ENCODE data around the gene CYSLTR2.

CYSLTR2 gene

DNA sequence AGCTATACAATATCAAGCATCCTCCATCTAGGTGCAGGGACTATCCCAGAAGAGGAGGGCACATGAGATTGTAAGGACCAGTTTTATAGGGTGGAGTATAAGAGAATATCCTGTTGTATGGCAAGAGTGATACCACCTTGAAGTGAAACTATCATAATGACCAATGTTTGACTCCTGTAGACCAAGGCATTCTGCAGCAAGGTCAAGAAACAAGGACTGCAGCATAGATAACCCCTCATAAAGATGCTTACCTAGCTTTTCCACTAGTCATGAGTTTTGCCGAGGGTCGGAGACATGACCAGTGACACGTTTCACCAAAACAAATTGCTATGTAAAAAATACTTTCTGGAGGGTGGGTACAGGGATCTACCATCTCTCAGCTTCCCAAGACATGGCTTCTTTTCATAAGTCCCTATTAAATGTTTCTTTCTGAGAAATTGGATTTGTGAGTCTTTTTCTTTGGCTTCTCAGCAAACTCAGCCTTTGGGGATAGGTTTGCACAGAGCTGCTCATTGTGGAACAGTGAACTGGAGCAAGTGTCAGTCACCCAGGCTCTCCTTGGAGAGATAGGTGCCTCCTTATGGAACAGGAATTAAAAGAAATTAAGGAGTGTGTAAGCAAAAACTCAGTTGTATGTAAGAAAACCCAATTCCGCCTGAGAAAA is 28.2 kb upstream of the CYSLTR2 start:
- no peak for DNase-seq (ENCODE audit: extremely low spot score)
- ChIA-PET POLR2A (no interaction called here), CTCF (interaction anchor here (1.2 to 1.3 kb wide), 2 partner anchors 10 to 12 kb away, joined by 3 read pairs; no protein-coding TSS in a partner anchor)
- TF ChIP-seq, protein P1, sequence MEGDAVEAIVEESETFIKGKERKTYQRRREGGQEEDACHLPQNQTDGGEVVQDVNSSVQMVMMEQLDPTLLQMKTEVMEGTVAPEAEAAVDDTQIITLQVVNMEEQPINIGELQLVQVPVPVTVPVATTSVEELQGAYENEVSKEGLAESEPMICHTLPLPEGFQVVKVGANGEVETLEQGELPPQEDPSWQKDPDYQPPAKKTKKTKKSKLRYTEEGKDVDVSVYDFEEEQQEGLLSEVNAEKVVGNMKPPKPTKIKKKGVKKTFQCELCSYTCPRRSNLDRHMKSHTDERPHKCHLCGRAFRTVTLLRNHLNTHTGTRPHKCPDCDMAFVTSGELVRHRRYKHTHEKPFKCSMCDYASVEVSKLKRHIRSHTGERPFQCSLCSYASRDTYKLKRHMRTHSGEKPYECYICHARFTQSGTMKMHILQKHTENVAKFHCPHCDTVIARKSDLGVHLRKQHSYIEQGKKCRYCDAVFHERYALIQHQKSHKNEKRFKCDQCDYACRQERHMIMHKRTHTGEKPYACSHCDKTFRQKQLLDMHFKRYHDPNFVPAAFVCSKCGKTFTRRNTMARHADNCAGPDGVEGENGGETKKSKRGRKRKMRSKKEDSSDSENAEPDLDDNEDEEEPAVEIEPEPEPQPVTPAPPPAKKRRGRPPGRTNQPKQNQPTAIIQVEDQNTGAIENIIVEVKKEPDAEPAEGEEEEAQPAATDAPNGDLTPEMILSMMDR (IDR thresholded peaks at IDR 0.05; ENCODE audit: control extremely low read depth, extremely low read depth, low read depth, missing control alignments), result no peak

DNA sequence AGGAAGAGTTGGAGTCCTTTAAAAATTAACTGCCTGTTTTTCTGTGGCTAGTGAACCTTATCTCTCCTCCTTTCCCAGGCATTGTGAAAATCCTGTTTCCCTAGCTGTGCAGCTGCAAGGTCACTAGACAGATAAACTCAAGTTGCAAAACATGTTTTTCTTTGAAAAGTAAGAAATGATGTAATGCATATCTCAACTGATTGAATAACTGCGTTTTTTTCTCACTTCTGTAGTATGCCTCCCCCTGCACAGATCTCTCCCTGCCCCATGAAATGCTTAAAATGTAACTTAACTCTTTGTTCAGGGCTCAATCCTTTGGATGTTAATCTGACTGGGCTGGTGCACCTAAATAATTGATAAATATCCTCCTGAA is 27.7 kb upstream of the CYSLTR2 start:
- TF ChIP-seq, protein P1 (IDR thresholded peaks at IDR 0.05; ENCODE audit: control extremely low read depth, extremely low read depth, low read depth, missing control alignments), result no peak
- ChIA-PET POLR2A (no interaction called here), CTCF (interaction anchor here (1.2 kb wide), 1 partner anchor 11 kb away, joined by 3 read pairs; no protein-coding TSS in a partner anchor)
- no peak for DNase-seq (ENCODE audit: extremely low spot score)

GRCh38 chr13:48626726-48627451 is 26.8 kb upstream of the CYSLTR2 start:
- no peak for DNase-seq (ENCODE audit: extremely low spot score)
- TF ChIP-seq, protein P1 (IDR thresholded peaks at IDR 0.05; ENCODE audit: control extremely low read depth, extremely low read depth, low read depth, missing control alignments), result no peak
- ChIA-PET CTCF (no interaction called here), POLR2A (no interaction called here)

DNA sequence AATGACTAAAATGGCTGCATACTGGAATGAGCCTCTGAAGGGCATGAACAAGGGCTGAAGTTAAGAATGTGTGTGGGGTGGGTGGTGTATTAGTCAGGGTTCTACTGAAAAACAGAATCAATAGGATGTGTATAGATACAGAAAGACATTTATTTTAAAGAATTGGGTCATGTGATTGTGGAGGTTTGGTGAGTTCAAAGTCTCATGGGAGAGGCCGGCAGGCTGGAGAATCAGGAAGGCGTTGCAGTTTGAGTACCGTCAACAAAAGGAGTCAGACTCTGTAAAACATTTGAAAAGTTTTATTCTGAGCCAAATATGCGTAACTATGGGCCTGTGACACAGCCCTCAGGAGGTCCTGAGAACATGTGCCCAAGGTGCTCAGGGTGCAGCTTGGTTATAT is 24.5 kb upstream of the CYSLTR2 start:
- ChIA-PET POLR2A (no interaction called here), CTCF (no interaction called here)
- DNase-seq (ENCODE audit: extremely low spot score), result no peak
- TF ChIP-seq, protein P1 (IDR thresholded peaks at IDR 0.05; ENCODE audit: control extremely low read depth, extremely low read depth, low read depth, missing control alignments), result no peak

DNA sequence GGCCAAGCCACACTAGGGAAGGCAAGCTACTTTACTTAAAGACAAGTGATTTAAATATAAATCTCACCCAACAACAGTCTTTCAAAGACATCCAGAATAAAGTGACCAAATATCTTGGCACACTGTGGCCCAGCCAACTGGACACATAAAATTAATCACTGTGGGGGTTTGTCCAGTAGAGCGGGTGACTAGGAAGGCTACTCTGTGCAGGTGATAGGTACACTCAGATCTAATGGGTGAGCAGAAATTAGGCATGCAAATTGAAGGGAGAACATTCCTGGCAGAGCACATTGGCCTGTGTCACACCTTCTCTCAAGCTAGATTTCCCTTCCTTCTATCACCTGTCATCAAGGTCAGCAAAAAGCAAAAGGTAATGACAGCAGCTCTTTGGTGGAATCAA is 23.4 kb upstream of the CYSLTR2 start:
- ChIA-PET CTCF (no interaction called here), POLR2A (no interaction called here)
- TF ChIP-seq, protein P1 (IDR thresholded peaks at IDR 0.05; ENCODE audit: control extremely low read depth, extremely low read depth, low read depth, missing control alignments), result no peak
- DNase-seq (ENCODE audit: extremely low spot score), result no peak

GRCh38 chr13:48630773-48631172 is 23.0 kb upstream of the CYSLTR2 start:
- TF ChIP-seq, protein P1 (IDR thresholded peaks at IDR 0.05; ENCODE audit: control extremely low read depth, extremely low read depth, low read depth, missing control alignments), result no peak
- ChIA-PET CTCF (no interaction called here), POLR2A (no interaction called here)
- DNase-seq (ENCODE audit: extremely low spot score), result no peak
